GM12801 (cell line): Measurements from ENCODE around the gene ZNF316.

Experiments used
- CTCF ChIP-seq: IDR thresholded peaks from one replicate; pipeline ENCODE4 v1.5.1; 2011; ENCODE audit warnings: control low read depth; ENCODE audit not compliant: insufficient read length; ENCODE audit errors: extremely low read depth

Gene ZNF316

GRCh38 chr7:6639032-6639431, 1.9 kb downstream of the ZNF316 start:
- TF ChIP-seq CTCF: no peak

GRCh38 chr7:6639627-6640026, 2.5 kb downstream of the ZNF316 start:
- no peak for TF ChIP-seq CTCF

GRCh38 chr7:6640246-6640721, 3.2 kb downstream of the ZNF316 start:
- no peak for TF ChIP-seq CTCF

GRCh38 chr7:6641305-6642035, 4.4 kb downstream of the ZNF316 start:
- no peak for TF ChIP-seq CTCF

GRCh38 chr7:6642239-6642839, 5.2 kb downstream of the ZNF316 start:
- TF ChIP-seq CTCF: no peak

- no peak for TF ChIP-seq CTCF
Observed at GRCh38 chr7:6642861-6643640, 5.9 kb downstream of the ZNF316 start.

- no peak for TF ChIP-seq CTCF
Observed at GRCh38 chr7:6643915-6644625, 7.0 kb downstream of the ZNF316 start.
